GM18867 (cell line): ENCODE results near the gene MACROD2.

Experiments
- ATAC-seq: cut with Tn5 transposase; IDR thresholded peaks from one replicate; pipeline ENCODE4 v1.9.1; 2021; ENCODE audit warnings: mild to moderate bottlenecking, moderate library complexity; ENCODE audit not compliant: unreplicated experiment

Gene MACROD2

GRCh38 chr20:15618110-15618509 is 1622.8 kb downstream of the MACROD2 start:
- no peak for ATAC-seq

GRCh38 chr20:15618912-15619311 is 1623.6 kb downstream of the MACROD2 start:
- no peak for ATAC-seq

- ATAC-seq, result no peak
These were observed 1624.0 kb downstream of the MACROD2 start for GRCh38 chr20:15619341-15619740.

- ATAC-seq, result no peak
These were observed 1624.5 kb downstream of the MACROD2 start for GRCh38 chr20:15619816-15620215.

GRCh38 chr20:15622368-15622767 is 1627.1 kb downstream of the MACROD2 start:
- ATAC-seq, result no peak

- ATAC-seq, result no peak
These were observed 1627.9 kb downstream of the MACROD2 start for GRCh38 chr20:15623215-15623614.

- no peak for ATAC-seq
These were observed 1630.7 kb downstream of the MACROD2 start for GRCh38 chr20:15625981-15626380.

- no peak for ATAC-seq
These were observed 1631.8 kb downstream of the MACROD2 start for GRCh38 chr20:15627089-15627488.

GRCh38 chr20:15627501-15627903 is 1632.2 kb downstream of the MACROD2 start:
- no peak for ATAC-seq

- no peak for ATAC-seq
These were observed 1633.6 kb downstream of the MACROD2 start for GRCh38 chr20:15628851-15629353.

GRCh38 chr20:15630360-15630759 is 1635.0 kb downstream of the MACROD2 start:
- no peak for ATAC-seq

- no peak for ATAC-seq
These were observed 1637.4 kb downstream of the MACROD2 start for GRCh38 chr20:15632680-15633079.

- no peak for ATAC-seq
These were observed 1638.8 kb downstream of the MACROD2 start for GRCh38 chr20:15634102-15634501.

GRCh38 chr20:15637546-15637945 is 1642.2 kb downstream of the MACROD2 start:
- no peak for ATAC-seq

GRCh38 chr20:15637950-15638754 is 1642.8 kb downstream of the MACROD2 start:
- no peak for ATAC-seq

GRCh38 chr20:15638816-15639215 is 1643.5 kb downstream of the MACROD2 start:
- no peak for ATAC-seq

- no peak for ATAC-seq
These were observed 1644.5 kb downstream of the MACROD2 start for GRCh38 chr20:15639839-15640238.

- ATAC-seq, result no peak
These were observed 1646.8 kb downstream of the MACROD2 start for GRCh38 chr20:15642109-15642508.

- no peak for ATAC-seq
These were observed 1647.4 kb downstream of the MACROD2 start for GRCh38 chr20:15642676-15643075.

- ATAC-seq, result no peak
These were observed 1648.4 kb downstream of the MACROD2 start for GRCh38 chr20:15643713-15644112.

- no peak for ATAC-seq
These were observed 1650.5 kb downstream of the MACROD2 start for GRCh38 chr20:15645816-15646215.

GRCh38 chr20:15653396-15654207 is 1658.3 kb downstream of the MACROD2 start:
- ATAC-seq, result no peak
